MM.1S (cell line): ENCODE measurements around the gene UGT1A5.

Source experiments
- DNase-seq: peaks from one replicate; pipeline ENCODE4 v3.0.0-alpha.2; 2015
- H2AFZ ChIP-seq: fragments of 300-600 bp; sonication (generic); 2 replicates; pipeline ENCODE4 v1.6.0; 2016; ENCODE audit warnings: antibody characterized with exemption, low read length
- H3F3A ChIP-seq: fragments of 300-600 bp; sonication (generic); 2 replicates; pipeline ENCODE4 v1.6.1; 2016; ENCODE audit warnings: mild to moderate bottlenecking, antibody characterized with exemption, low read length, moderate library complexity, mixed read lengths; ENCODE audit not compliant: insufficient read depth
- H3K27ac ChIP-seq: fragments of 300-600 bp; sonication (generic); 2 replicates; pipeline ENCODE4 v1.5.1; 2016; ENCODE audit warnings: mild to moderate bottlenecking, low read length
- H3K27me3 ChIP-seq: fragments of 300-600 bp; sonication (generic); replicated peaks from 2 replicates; pipeline ENCODE4 v1.6.0; 2016; ENCODE audit warnings: low read length; ENCODE audit not compliant: insufficient read depth
- H3K36me3 ChIP-seq: fragments of 300-600 bp; sonication (generic); replicated peaks from 2 replicates; pipeline ENCODE4 v1.6.1; 2016; ENCODE audit warnings: mild to moderate bottlenecking, low read length, mixed read lengths; ENCODE audit not compliant: insufficient read depth
- H3K4me1 ChIP-seq: fragments of 300-600 bp; sonication (generic); 2 replicates; pipeline ENCODE4 v1.6.1; 2016; ENCODE audit warnings: low read length, mixed read lengths
- H3K4me2 ChIP-seq: fragments of 300-600 bp; sonication (generic); 2 replicates; pipeline ENCODE4 v1.6.0; 2016; ENCODE audit warnings: low read depth, low read length
- H3K4me3 ChIP-seq: fragments of 300-600 bp; sonication (generic); 2 replicates; pipeline ENCODE4 v1.5.1; 2016; ENCODE audit warnings: low read length, mixed read lengths
- H3K79me2 ChIP-seq: fragments of 300-600 bp; sonication (generic); 2 replicates; pipeline ENCODE4 v1.6.1; 2016; ENCODE audit warnings: mixed run types, low read length, mixed read lengths
- H3K9ac ChIP-seq: fragments of 300-600 bp; sonication (generic); 2 replicates; pipeline ENCODE4 v1.6.1; 2016; ENCODE audit warnings: low read length, mixed read lengths
- H3K9me2 ChIP-seq: fragments of 300-600 bp; sonication (generic); replicated peaks from 2 replicates; pipeline ENCODE4 v1.6.1; 2016; ENCODE audit warnings: mild to moderate bottlenecking, low read length, mixed read lengths; ENCODE audit not compliant: insufficient read depth
- H3K9me3 ChIP-seq: fragments of 300-600 bp; sonication (generic); replicated peaks from 2 replicates; pipeline ENCODE4 v1.6.1; 2016; ENCODE audit warnings: mild to moderate bottlenecking, low read length, mixed read lengths; ENCODE audit not compliant: insufficient read depth
- H4K20me1 ChIP-seq: fragments of 300-600 bp; sonication (generic); 2 replicates; pipeline ENCODE4 v1.6.1; 2016; ENCODE audit warnings: mild to moderate bottlenecking, low read length, moderate library complexity, mixed read lengths; ENCODE audit not compliant: insufficient read depth
- CTCF ChIP-seq: fragments of 300-600 bp; sonication (generic); IDR thresholded peaks from 2 replicates; pipeline ENCODE4 v1.5.1; 2016; ENCODE audit warnings: antibody characterized with exemption, low read length, mixed read lengths
- EZH2 ChIP-seq: fragments of 300-600 bp; sonication (generic); optimal IDR thresholded peaks from 2 replicates; pipeline ENCODE3; 2017; ENCODE audit warnings: low read depth, mild to moderate bottlenecking, antibody characterized with exemption, low read length, mixed read lengths
- EZH2phosphoT487 ChIP-seq: fragments of 300-600 bp; sonication (generic); IDR thresholded peaks from 2 replicates; pipeline ENCODE4 v1.6.1; 2018; ENCODE audit warnings: antibody characterized with exemption, low read length

UGT1A5 gene

DNA sequence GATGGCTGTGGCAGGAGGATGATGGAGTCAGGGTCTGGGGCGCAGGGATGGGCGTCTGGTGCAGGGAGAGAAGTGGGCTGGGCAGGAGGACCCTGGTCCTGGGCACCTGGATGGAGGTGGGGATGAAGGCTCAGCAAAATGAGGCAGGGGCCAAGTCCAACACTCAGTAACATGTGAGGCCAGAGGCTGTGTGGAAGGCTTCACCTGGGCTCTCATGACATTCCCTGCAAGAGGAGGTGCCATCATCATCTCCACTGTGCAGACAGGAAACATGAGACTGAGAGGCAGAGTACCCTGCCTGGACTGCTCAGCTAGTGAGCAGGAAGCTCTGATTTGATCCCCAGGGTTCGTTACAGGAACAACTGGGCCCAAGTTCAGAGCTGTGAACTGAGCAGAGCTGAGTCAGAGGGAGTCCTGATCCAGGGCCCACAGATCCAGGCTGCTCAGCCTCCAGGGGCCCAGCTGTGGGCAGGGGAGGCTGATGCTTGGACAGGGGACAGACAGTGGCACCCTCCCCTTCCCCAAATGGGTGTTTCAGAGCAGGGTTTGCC lies 104.7 kb downstream of the UGT1A5 start:
- Histone ChIP-seq H3K79me2 (no peaks in the 10 kb centered on the region), H3K9ac (no peak overlapping the region), H3K27ac (no peak overlapping the region), H3K9me2 (no peaks in the 10 kb centered on the region), H3K4me3 (no peak overlapping the region), H3K27me3 (no peaks in the 10 kb centered on the region), H2AFZ (no peak overlapping the region), H3K4me2 (no peak overlapping the region), H4K20me1 (no peaks in the 10 kb centered on the region), H3K4me1 (no peaks in the 10 kb centered on the region), H3K36me3 (no peaks in the 10 kb centered on the region), H3F3A (no peaks in the 10 kb centered on the region), H3K9me3 (no peaks in the 10 kb centered on the region)
- TF ChIP-seq CTCF (no peak), EZH2 (no peak), EZH2phosphoT487 (no peak)
- DNase-seq = no peak

GRCh38 chr2:233817995-233818638 lies 105.4 kb downstream of the UGT1A5 start:
- Histone ChIP-seq H3K9ac (no peak overlapping the region), H3K9me3 (no peaks in the 10 kb centered on the region), H2AFZ (no peak overlapping the region), H3F3A (no peaks in the 10 kb centered on the region), H3K9me2 (no peaks in the 10 kb centered on the region), H3K36me3 (no peaks in the 10 kb centered on the region), H3K4me2 (no peak overlapping the region), H3K79me2 (no peaks in the 10 kb centered on the region), H3K4me1 (no peaks in the 10 kb centered on the region), H3K27ac (no peak overlapping the region), H4K20me1 (no peaks in the 10 kb centered on the region), H3K4me3 (no peak overlapping the region), H3K27me3 (no peaks in the 10 kb centered on the region)
- DNase-seq = no peak
- no peak for TF ChIP-seq EZH2
- no peak for TF ChIP-seq EZH2phosphoT487
- TF ChIP-seq CTCF = no peak

GRCh38 chr2:233818639-233819621 lies 106.2 kb downstream of the UGT1A5 start:
- Histone ChIP-seq H2AFZ (no peak overlapping the region), H3K27ac (no peak overlapping the region), H3K36me3 (no peaks in the 10 kb centered on the region), H3K79me2 (no peaks in the 10 kb centered on the region), H4K20me1 (no peaks in the 10 kb centered on the region), H3K9me2 (no peaks in the 10 kb centered on the region), H3F3A (no peaks in the 10 kb centered on the region), H3K4me2 (no peak overlapping the region), H3K9ac (no peak overlapping the region), H3K4me1 (no peaks in the 10 kb centered on the region), H3K9me3 (no peaks in the 10 kb centered on the region), H3K4me3 (no peak overlapping the region), H3K27me3 (no peaks in the 10 kb centered on the region)
- TF ChIP-seq EZH2 = no peak
- TF ChIP-seq CTCF = no peak
- TF ChIP-seq EZH2phosphoT487 = no peak
- no peak for DNase-seq
